ENCODE data around the gene SMURF1.

GRCh38 chr7:99011706-99012404 is 132.1 kb downstream of the SMURF1 start:
- no peak for TF ChIP-seq EZH2phosphoT487 (IDR thresholded peaks at IDR 0.05; ENCODE audit: low read depth, severe bottlenecking, unreplicated experiment)
- TF ChIP-seq CTCF (IDR thresholded peaks at IDR 0.05; ENCODE audit: poor library complexity): no peak
- TF ChIP-seq EZH2 (IDR thresholded peaks at IDR 0.05; ENCODE audit: borderline replicate concordance): no peak

Data from hepatocyte (in vitro differentiated cells).